K562 (cell line): ENCODE data around the gene MYH11. TPM values are rescaled to one million over a fixed set of nuclear protein-coding genes. Genes with fewer than 3 reads are reported as not detected.

Experiments used
- ATAC-seq: fragments of 200-7000 bp; cut with Tn5 transposase; 3 replicates; pipeline ENCODE4 v1.9.1; 2020; ENCODE audit warnings: moderate library complexity
- BruUV-seq: library from RNA; stranded (reverse); fragments of 400-500 nt; replicated peaks from 2 replicates; lab custom pipeline; 2021; lab: Mats Ljungman, UMichigan
- CTCF ChIA-PET: fragments of 300-600 bp; formaldehyde crosslinking; extraction: SDS; loops from one replicate; lab custom pipeline; 2021; ENCODE audit warnings: low intra/inter-chr PET ratio; lab: Yijun Ruan, JAX
- POLR2A ChIA-PET: fragments of 300-600, 350-650 bp; sonication (Branson Sonifier 250); formaldehyde crosslinking; extraction: SDS; loops from one replicate; lab custom pipeline; 2021; ENCODE audit warnings: antibody characterized with exemption, inconsistent platforms; lab: Yijun Ruan, JAX
- DNase-seq, 4 experiments: peaks; one replicate each; pipeline versions ENCODE4 v3.0.0 to v3.0.0-alpha.2; 2011 to 2018; ENCODE audit warnings: low spot score in 3 of 4, mixed read lengths in 3 of 4; ENCODE audit errors: extremely low read depth in 1 of 4
- FAIRE-seq: peaks from 2 replicates; lab custom pipeline; 2011; peaks lifted over from hg19 to GRCh38; lab: Jason Lieb, UNC
- H2AFZ ChIP-seq: 2 replicates; pipeline ENCODE4 v1.6.0; 2011; ENCODE audit warnings: low read depth, low read length, control low read depth, inconsistent platforms
- H3K27ac ChIP-seq: fragments of 200-600 bp; 3 replicates; pipeline ENCODE4 v1.8.0; 2011; ENCODE audit warnings: low read depth, mild to moderate bottlenecking, control low read depth, inconsistent platforms, low read length, moderate library complexity, mixed read lengths; ENCODE audit errors: extremely low read depth
- H3K27me3 ChIP-seq, 2 experiments: fragments of 300-600 bp in 1 of 2; 2 replicates in 1 of 2; 3 replicates in 1 of 2; pipeline versions ENCODE4 v1.6.0 to v1.8.0; 2011; ENCODE audit warnings: inconsistent platforms in 2 of 2, low read length in 2 of 2, mild to moderate bottlenecking in 1 of 2, mixed read lengths in 1 of 2, moderate library complexity in 1 of 2; ENCODE audit not compliant: control insufficient read depth in 2 of 2, insufficient read depth in 2 of 2
- H3K36me3 ChIP-seq: fragments of 300-600 bp; 3 replicates; pipeline ENCODE4 v1.8.0; 2011; ENCODE audit warnings: mild to moderate bottlenecking, low read length, inconsistent platforms; ENCODE audit not compliant: control insufficient read depth, insufficient read depth
- H3K4me1 ChIP-seq, 2 experiments: fragments of 200-600 bp in 1 of 2; replicated peaks in 1 of 2; 2 replicates in 1 of 2; 3 replicates in 1 of 2; pipeline versions ENCODE4 v1.5.1 to v1.8.0; 2011; ENCODE audit warnings: inconsistent platforms in 2 of 2, low read length in 2 of 2, mild to moderate bottlenecking in 1 of 2, mixed read lengths in 1 of 2, moderate library complexity in 1 of 2; ENCODE audit not compliant: control insufficient read depth in 2 of 2, insufficient read depth in 2 of 2
- H3K4me2 ChIP-seq: 2 replicates; pipeline ENCODE4 v1.6.1; 2011; ENCODE audit warnings: low read length, control low read depth, inconsistent platforms, mixed read lengths; ENCODE audit not compliant: insufficient read depth
- H3K4me3 ChIP-seq: fragments of 200-600 bp; sonication (generic), shearing (Covaris generic); 2 replicates; pipeline ENCODE4 v1.5.1; 2016; ENCODE audit warnings: control low read depth, inconsistent platforms
- H3K79me2 ChIP-seq: fragments of 200-600 bp; 3 replicates; pipeline ENCODE4 v1.8.0; 2011; ENCODE audit warnings: low read length, inconsistent platforms; ENCODE audit not compliant: control insufficient read depth, insufficient read depth
- H3K9ac ChIP-seq, 2 experiments: 2 replicates each; pipeline versions ENCODE4 v1.6.0 to v1.6.1; 2011; ENCODE audit warnings: low read depth in 2 of 2, low read length in 2 of 2, control low read depth in 1 of 2, inconsistent platforms in 1 of 2, mild to moderate bottlenecking in 1 of 2, mixed read lengths in 1 of 2; ENCODE audit not compliant: insufficient read depth in 1 of 2
- H3K9me1 ChIP-seq: one replicate; pipeline ENCODE4 v1.6.0; 2011; ENCODE audit warnings: inconsistent platforms, mild to moderate bottlenecking, low read length, moderate library complexity; ENCODE audit not compliant: control insufficient read depth, insufficient read depth
- H3K9me3 ChIP-seq: replicated peaks from 2 replicates; pipeline ENCODE4 v1.5.1; 2011; ENCODE audit warnings: low read depth, low read length, inconsistent platforms; ENCODE audit not compliant: control insufficient read depth, insufficient read depth
- H4K20me1 ChIP-seq: replicated peaks from 2 replicates; pipeline ENCODE4 v1.6.1; 2011; ENCODE audit warnings: low read length, inconsistent platforms, mixed read lengths; ENCODE audit not compliant: control insufficient read depth, insufficient read depth
- E2F3 ChIP-seq: fragments of 250-450 bp; sonication (Bioruptor Pico); IDR thresholded peaks from 2 replicates; pipeline ENCODE4 v1.4.0; 2020; ENCODE audit warnings: mild to moderate bottlenecking
- FUS ChIP-seq: fragments of 200-400 bp; formaldehyde crosslinking; optimal IDR thresholded peaks from 2 replicates; pipeline ENCODE3; 2017; ENCODE audit warnings: low read depth, low read length
- JUNB ChIP-seq: fragments of 450-650 bp; formaldehyde crosslinking; conservative IDR thresholded peaks from 2 replicates; pipeline ENCODE4 v1.4.0; 2020; ENCODE audit warnings: mild to moderate bottlenecking
- MEIS2 ChIP-seq: fragments of 450-650 bp; IDR thresholded peaks from 2 replicates; pipeline ENCODE4 v1.6.1; 2014; ENCODE audit warnings: mild to moderate bottlenecking; ENCODE audit not compliant: partially characterized antibody
- POLR2G ChIP-seq: fragments of 200-400 bp; formaldehyde crosslinking; IDR thresholded peaks from 2 replicates; pipeline ENCODE4 v1.6.1; 2017; ENCODE audit warnings: low read depth, mild to moderate bottlenecking, antibody characterized with exemption, low read length, moderate library complexity
- RBM25 ChIP-seq: fragments of 200-400 bp; formaldehyde crosslinking; IDR thresholded peaks from 2 replicates; pipeline ENCODE4 v1.6.1; 2018; ENCODE audit warnings: low read length, low read depth, moderate library complexity; ENCODE audit not compliant: severe bottlenecking
- ZNF146 ChIP-seq: IDR thresholded peaks from one replicate; pipeline ENCODE4 v1.6.1; 2018; ENCODE audit warnings: missing compliant biosample characterization; ENCODE audit not compliant: unreplicated experiment
- ZNF311 ChIP-seq: fragments of 250-450 bp; sonication (Bioruptor Pico); IDR thresholded peaks from 2 replicates; pipeline ENCODE4 v1.4.0; 2020; ENCODE audit warnings: mild to moderate bottlenecking, moderate library complexity
- WGBS: fragments of 100-300 bp; shearing (Covaris generic); methylation state at CpG from one replicate; pipeline ENCODE4 v1.1.6; 2016; ENCODE audit warnings: low coverage, mixed read lengths; ENCODE audit not compliant: insufficient coverage; ENCODE audit errors: missing lambda C conversion rate; 5-methylcytosine and 5-hydroxymethylcytosine counted together
- in situ Hi-C: fragments of 300-500 bp; cut with MboI; formaldehyde crosslinking; loops from 4 replicates; pipeline ENCODE4 v1.15.0; 2018; ENCODE audit warnings: inconsistent platforms, mixed read lengths
- intact Hi-C: fragments of 100-400 bp; cut with micrococcal nuclease; formaldehyde crosslinking; loops from 2 replicates; pipeline ENCODE4 v1.14.2; 2022
- polyA plus RNA-seq, 8 experiments: library from polyadenylated mRNA; depleted of rRNA in 4 of 8; stranded (reverse) in 5 of 8; unstranded in 3 of 8; fragments of >200 nt; fragmentation: Nextera tagmentation in 2 of 8; fragmentation: Illumina TruSeq in 1 of 8; extraction: Ambion mirVana in 2 of 8; extraction: Trizol in 1 of 8; gene quantifications; 2 replicates each; pipeline versions ENCODE4 v1.2.1 to v1.2.3, GENCODE V29; 2011 to 2014; ENCODE audit warnings: inconsistent platforms in 1 of 8, missing spikeins in 1 of 8
- total RNA-seq, 7 experiments: library from RNA; depleted of rRNA in 6 of 7; stranded (reverse); fragments of >200 nt in 6 of 7; fragmentation: Illumina TruSeq in 2 of 7; extraction: Trizol in 2 of 7; gene quantifications; 2 replicates each; pipeline versions ENCODE4 v1.2.1 to v1.2.3, GENCODE V29; 2011 to 2021; ENCODE audit warnings: low replicate concordance in 1 of 7
- TF ChIP-seq, protein P1 (sequence below): fragments of 250-450 bp; sonication (Bioruptor Pico); IDR thresholded peaks from 2 replicates; pipeline ENCODE4 v1.5.0; 2020; ENCODE audit warnings: mild to moderate bottlenecking

The MYH11 gene
- total and polyA plus RNA-seq, 9 of the 15 experiments (the other 6 are each of a cell fraction or from before 2014, with no cell fraction given) = 0.05 to 0.47 (median 0.08) TPM; not detected in 5

DNA sequence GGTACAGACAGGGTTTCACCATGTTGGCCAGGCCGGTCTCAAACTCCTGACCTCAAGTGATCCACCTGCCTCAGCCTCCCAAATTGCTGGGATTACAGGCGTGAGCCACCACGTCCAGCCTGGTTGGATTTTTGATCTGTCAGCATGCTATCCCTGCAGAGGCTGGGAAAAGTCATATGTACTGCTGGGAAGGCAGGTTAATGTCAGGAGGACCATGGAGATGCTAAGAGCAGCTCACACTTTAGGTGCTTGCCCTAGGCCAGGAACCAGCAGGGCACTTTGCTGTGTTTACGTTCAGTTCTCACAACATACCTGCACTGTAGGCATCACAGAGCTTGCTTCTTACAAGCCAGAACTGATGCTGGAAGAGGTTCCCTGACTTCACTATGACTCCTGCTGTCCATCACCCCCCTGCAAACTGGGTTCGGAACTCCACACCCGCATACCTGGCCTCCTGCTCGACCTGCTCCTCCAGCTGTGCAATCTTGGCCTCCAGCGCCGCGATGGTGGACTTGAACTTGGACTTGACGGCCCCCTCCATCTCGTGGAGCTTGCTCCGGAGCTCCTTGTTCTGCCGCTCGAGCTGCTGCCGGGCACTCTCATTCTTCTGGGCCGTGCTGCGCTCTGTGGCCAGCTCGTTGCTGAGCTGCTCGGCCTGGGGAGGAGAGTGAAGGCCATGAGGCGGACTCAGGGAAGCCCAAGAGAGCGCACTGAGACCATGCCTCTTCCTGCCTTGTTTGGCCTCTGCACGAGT lies 140.0 kb downstream of the MYH11 start:
- ChIA-PET POLR2A (interaction anchor here (0.6 to 1.5 kb wide), 5 partner anchors 10 to 1578 kb away, joined by 3 to 4 read pairs (median 3); no protein-coding TSS in a partner anchor), CTCF (no interaction called here)
- peaks cover 9% of the 10 kb centered on the region; the same call in 2 of the 3 replicates for H3K36me3 ChIP-seq
- H3K27ac ChIP-seq = no peak overlapping the region
- BruUV-seq = no TSS peak
- H3K79me2 ChIP-seq = no peaks in the 10 kb centered on the region
- H3K9ac ChIP-seq = no peak overlapping the region; a peak in 1 of 4 replicates
- H3K27me3 ChIP-seq = no peaks in the 10 kb centered on the region
- DNase-seq (no peak), FAIRE-seq (no peak), ATAC-seq (no peak)
- no peak overlapping the region for H3K4me3 ChIP-seq
- H4K20me1 ChIP-seq = no peaks in the 10 kb centered on the region
- H3K4me1 ChIP-seq = no peaks in the 10 kb centered on the region
- intact Hi-C loops = no loop called here
- H3K4me2 ChIP-seq = no peak overlapping the region
- no peaks in the 10 kb centered on the region for H3K9me3 ChIP-seq
- peaks cover 2% of the 10 kb centered on the region for H3K9me1 ChIP-seq
- 78% methylated on average over 23 of the region's 23 CpGs for WGBS
- H2AFZ ChIP-seq = no peak overlapping the region
- in situ Hi-C loops = no loop called here
- TF ChIP-seq ZNF311 (CRISPR knock-in tag) (no peak), POLR2G (peak; percentile 38; the same call in 1 of the 2 replicates)

DNA sequence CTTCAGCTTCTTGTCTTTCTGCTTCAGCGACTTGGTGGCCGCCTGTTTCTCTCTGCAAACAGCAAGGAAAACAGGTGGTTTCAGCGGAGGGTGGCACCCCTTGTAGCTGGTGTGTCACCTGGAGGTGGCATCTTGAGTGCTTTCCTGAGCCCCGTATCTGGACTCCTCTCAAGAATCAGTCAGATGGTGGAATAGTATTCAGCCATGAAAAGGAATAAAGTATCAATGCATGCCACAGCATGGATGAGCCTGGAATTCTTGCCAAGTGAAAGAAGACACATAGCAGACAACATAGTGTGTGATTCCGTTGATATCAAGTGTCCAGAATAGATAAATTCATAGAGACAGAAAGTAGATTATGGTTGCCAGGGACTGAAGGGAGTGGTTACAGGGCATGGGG lies 141.6 kb downstream of the MYH11 start:
- no peak for DNase-seq
- BruUV-seq = no TSS peak
- peaks cover 2% of the 10 kb centered on the region for H3K9me1 ChIP-seq

More for the DNA sequence above, 141.6 kb downstream of the MYH11 start:
- CTCF ChIA-PET = no interaction called here
- TF ChIP-seq RBM25 = peak; percentile 46
- no peak for TF ChIP-seq FUS
- TF ChIP-seq, protein P1, sequence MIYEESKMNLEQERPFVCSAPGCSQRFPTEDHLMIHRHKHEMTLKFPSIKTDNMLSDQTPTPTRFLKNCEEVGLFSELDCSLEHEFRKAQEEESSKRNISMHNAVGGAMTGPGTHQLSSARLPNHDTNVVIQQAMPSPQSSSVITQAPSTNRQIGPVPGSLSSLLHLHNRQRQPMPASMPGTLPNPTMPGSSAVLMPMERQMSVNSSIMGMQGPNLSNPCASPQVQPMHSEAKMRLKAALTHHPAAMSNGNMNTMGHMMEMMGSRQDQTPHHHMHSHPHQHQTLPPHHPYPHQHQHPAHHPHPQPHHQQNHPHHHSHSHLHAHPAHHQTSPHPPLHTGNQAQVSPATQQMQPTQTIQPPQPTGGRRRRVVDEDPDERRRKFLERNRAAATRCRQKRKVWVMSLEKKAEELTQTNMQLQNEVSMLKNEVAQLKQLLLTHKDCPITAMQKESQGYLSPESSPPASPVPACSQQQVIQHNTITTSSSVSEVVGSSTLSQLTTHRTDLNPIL (CRISPR knock-in tag) = no peak
- no peak for TF ChIP-seq E2F3 (CRISPR knock-in tag)
- TF ChIP-seq MEIS2 = no peak
- TF ChIP-seq ZNF146 (CRISPR knock-in tag) = peak; percentile 89
- no peak for TF ChIP-seq JUNB (CRISPR knock-in tag)
- FAIRE-seq (no peak), ATAC-seq (no peak)
- Histone ChIP-seq H3K79me2 (no peaks in the 10 kb centered on the region), H3K4me3 (no peak overlapping the region), H3K27ac (no peak overlapping the region), H3K36me3 (peaks cover 7% of the 10 kb centered on the region; the same call in 2 of the 3 replicates), H3K4me2 (no peak overlapping the region), H2AFZ (no peak overlapping the region), H3K4me1 (no peaks in the 10 kb centered on the region), H3K9me3 (no peaks in the 10 kb centered on the region), H3K27me3 (no peaks in the 10 kb centered on the region), H3K9ac (no peak overlapping the region), H4K20me1 (no peaks in the 10 kb centered on the region)
- in situ Hi-C loops (no loop called here), intact Hi-C loops (no loop called here)
- POLR2A ChIA-PET = no interaction called here
- 64% methylated on average over 5 of the region's 5 CpGs for WGBS
